ENCODE results near the gene PREPL.

DNA sequence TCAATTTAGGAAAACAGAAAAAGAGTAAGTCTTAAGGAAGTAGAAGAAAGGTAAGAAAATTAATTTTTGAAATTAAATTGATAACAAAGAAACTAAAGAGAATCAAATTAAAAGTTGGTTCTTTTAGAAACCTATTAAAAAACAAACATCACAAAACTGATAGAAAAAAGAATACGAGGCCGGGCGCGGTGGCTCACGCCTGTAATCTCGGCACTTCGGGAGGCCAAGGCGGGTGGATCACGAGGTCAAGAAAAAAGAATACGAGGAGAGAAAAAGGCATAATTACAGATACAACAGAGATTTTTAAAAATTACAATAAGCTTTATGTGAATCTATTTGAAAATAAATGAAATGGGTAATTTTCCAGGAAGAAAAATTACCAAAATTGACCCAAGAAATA lies 11.8 kb downstream of the PREPL start:
- TF ChIP-seq EZH2 (IDR thresholded peaks at IDR 0.05; ENCODE audit: borderline replicate concordance, insufficient read depth, low read depth, low read length, poor library complexity, severe bottlenecking) (no peak), CTCF (IDR thresholded peaks at IDR 0.05) (no peak)

Measured in B cell (primary cell).